K562 (cell line): Measurements from ENCODE around the gene OSBPL3. TPM values are rescaled to one million over a fixed set of nuclear protein-coding genes. Genes with fewer than 3 reads are reported as not detected.

Experiments used
- CBFA2T2 ChIP-seq: fragments of 450-650 bp; conservative IDR thresholded peaks from 2 replicates; pipeline ENCODE4 v1.6.1; 2017; ENCODE audit warnings: mild to moderate bottlenecking
- ZFP1 ChIP-seq: fragments of 450-650 bp; formaldehyde crosslinking; IDR thresholded peaks from 2 replicates; pipeline ENCODE4 v1.4.0; 2020; ENCODE audit warnings: mild to moderate bottlenecking, mixed read lengths
- ZNF583 ChIP-seq: fragments of 250-450 bp; sonication (Bioruptor Pico); IDR thresholded peaks from 2 replicates; pipeline ENCODE4 v1.4.0; 2020
- polyA plus RNA-seq, 8 experiments: library from polyadenylated mRNA; depleted of rRNA in 4 of 8; stranded (reverse) in 5 of 8; unstranded in 3 of 8; fragments of >200 nt; fragmentation: Nextera tagmentation in 2 of 8; fragmentation: Illumina TruSeq in 1 of 8; extraction: Ambion mirVana in 2 of 8; extraction: Trizol in 1 of 8; gene quantifications; 2 replicates each; pipeline versions ENCODE4 v1.2.1 to v1.2.3, GENCODE V29; 2011 to 2014; ENCODE audit warnings: inconsistent platforms in 1 of 8, missing spikeins in 1 of 8
- total RNA-seq, 7 experiments: library from RNA; depleted of rRNA in 6 of 7; stranded (reverse); fragments of >200 nt in 6 of 7; fragmentation: Illumina TruSeq in 2 of 7; extraction: Trizol in 2 of 7; gene quantifications; 2 replicates each; pipeline versions ENCODE4 v1.2.1 to v1.2.3, GENCODE V29; 2011 to 2021; ENCODE audit warnings: low replicate concordance in 1 of 7
- TF ChIP-seq, protein P1 (sequence below): fragments of 250-450 bp; sonication (Bioruptor Pico); IDR thresholded peaks from 2 replicates; pipeline ENCODE4 v1.4.0; 2020; ENCODE audit warnings: mild to moderate bottlenecking
- TF ChIP-seq, protein P2 (sequence below): sonication (generic); formaldehyde crosslinking; IDR thresholded peaks from 2 replicates; pipeline ENCODE4 v1.8.1; 2022; ENCODE audit warnings: missing genetic modification reagents
- TF ChIP-seq, protein P3 (sequence below): fragments of 250-450 bp; sonication (Bioruptor Pico); IDR thresholded peaks from 2 replicates; pipeline ENCODE4 v1.5.1; 2021; ENCODE audit warnings: mild to moderate bottlenecking

OSBPL3 gene
- total and polyA plus RNA-seq, 9 of the 15 experiments (the other 6 are each of a cell fraction or from before 2014, with no cell fraction given) = 4.8 to 37.2 (median 26.5) TPM

DNA sequence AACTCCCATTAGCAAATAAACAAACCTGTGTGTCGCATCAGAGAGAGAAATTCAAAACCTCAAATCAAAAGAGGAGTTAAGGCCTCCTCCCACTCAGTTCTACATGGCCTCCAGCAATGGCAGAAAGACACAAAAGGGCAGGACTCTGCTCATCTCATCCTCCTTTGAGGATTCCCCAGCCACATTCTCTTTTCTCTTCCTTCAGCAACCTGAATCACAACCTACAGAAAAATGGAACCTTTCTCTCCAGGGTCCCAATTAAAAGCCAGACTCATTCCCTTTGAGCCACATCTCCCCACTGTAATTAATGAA lies 7.9 kb downstream of the OSBPL3 start (continued):
- TF ChIP-seq, protein P1, sequence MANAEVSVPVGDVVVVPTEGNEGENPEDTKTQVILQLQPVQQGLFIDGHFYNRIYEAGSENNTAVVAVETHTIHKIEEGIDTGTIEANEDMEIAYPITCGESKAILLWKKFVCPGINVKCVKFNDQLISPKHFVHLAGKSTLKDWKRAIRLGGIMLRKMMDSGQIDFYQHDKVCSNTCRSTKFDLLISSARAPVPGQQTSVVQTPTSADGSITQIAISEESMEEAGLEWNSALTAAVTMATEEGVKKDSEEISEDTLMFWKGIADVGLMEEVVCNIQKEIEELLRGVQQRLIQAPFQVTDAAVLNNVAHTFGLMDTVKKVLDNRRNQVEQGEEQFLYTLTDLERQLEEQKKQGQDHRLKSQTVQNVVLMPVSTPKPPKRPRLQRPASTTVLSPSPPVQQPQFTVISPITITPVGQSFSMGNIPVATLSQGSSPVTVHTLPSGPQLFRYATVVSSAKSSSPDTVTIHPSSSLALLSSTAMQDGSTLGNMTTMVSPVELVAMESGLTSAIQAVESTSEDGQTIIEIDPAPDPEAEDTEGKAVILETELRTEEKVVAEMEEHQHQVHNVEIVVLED (CRISPR knock-in tag) = no peak
- TF ChIP-seq, protein P2, sequence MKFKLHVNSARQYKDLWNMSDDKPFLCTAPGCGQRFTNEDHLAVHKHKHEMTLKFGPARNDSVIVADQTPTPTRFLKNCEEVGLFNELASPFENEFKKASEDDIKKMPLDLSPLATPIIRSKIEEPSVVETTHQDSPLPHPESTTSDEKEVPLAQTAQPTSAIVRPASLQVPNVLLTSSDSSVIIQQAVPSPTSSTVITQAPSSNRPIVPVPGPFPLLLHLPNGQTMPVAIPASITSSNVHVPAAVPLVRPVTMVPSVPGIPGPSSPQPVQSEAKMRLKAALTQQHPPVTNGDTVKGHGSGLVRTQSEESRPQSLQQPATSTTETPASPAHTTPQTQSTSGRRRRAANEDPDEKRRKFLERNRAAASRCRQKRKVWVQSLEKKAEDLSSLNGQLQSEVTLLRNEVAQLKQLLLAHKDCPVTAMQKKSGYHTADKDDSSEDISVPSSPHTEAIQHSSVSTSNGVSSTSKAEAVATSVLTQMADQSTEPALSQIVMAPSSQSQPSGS (CRISPR knock-in tag) = no peak
- no peak for TF ChIP-seq CBFA2T2
- TF ChIP-seq, protein P3, sequence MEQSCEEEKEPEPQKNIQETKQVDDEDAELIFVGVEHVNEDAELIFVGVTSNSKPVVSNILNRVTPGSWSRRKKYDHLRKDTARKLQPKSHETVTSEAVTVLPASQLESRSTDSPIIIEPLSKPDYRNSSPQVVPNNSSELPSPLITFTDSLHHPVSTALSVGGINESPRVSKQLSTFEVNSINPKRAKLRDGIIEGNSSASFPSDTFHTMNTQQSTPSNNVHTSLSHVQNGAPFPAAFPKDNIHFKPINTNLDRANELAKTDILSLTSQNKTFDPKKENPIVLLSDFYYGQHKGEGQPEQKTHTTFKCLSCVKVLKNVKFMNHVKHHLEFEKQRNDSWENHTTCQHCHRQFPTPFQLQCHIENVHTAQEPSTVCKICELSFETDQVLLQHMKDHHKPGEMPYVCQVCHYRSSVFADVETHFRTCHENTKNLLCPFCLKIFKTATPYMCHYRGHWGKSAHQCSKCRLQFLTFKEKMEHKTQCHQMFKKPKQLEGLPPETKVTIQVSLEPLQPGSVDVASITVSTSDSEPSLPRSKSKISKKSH (CRISPR knock-in tag) = no peak
- no peak for TF ChIP-seq ZFP1
- TF ChIP-seq ZNF583 (CRISPR knock-in tag) = no peak
- TF ChIP-seq, all 486 proteins: peak for 0
